HepG2 (cell line): ENCODE data around the gene TMEM39A. TPM values are rescaled to one million over a fixed set of nuclear protein-coding genes. Genes with fewer than 3 reads are reported as not detected.

ENCODE experiments used
- KLF6 ChIP-seq: IDR thresholded peaks from 2 replicates; pipeline ENCODE4 v1.8.0; 2016; ENCODE audit warnings: missing biosample characterization, missing genetic modification reagents
- MAFG ChIP-seq: sonication (generic); formaldehyde crosslinking; IDR thresholded peaks from 2 replicates; pipeline ENCODE4 v1.5.1; 2020; ENCODE audit warnings: mild to moderate bottlenecking, missing genetic modification reagents
- NR2F6 ChIP-seq, 2 experiments: IDR thresholded peaks; 2 replicates each; pipeline ENCODE4 v1.6.1; 2016; ENCODE audit warnings: antibody characterized with exemption in 1 of 2, mild to moderate bottlenecking in 1 of 2
- POGZ ChIP-seq: sonication (generic); formaldehyde crosslinking; IDR thresholded peaks from 2 replicates; pipeline ENCODE4 v1.4.0; 2020; ENCODE audit warnings: mild to moderate bottlenecking, missing genetic modification reagents
- RARG ChIP-seq: sonication (generic); formaldehyde crosslinking; IDR thresholded peaks from 2 replicates; pipeline ENCODE4 v1.4.0; 2020; ENCODE audit warnings: low read depth, mild to moderate bottlenecking, missing genetic modification reagents
- SYNCRIP ChIP-seq: fragments of 200-400 bp; formaldehyde crosslinking; IDR thresholded peaks from 2 replicates; pipeline ENCODE4 v1.6.1; 2018; ENCODE audit warnings: mild to moderate bottlenecking, low read depth, low read length; ENCODE audit not compliant: insufficient read depth
- TBX2 ChIP-seq: sonication (generic); formaldehyde crosslinking; IDR thresholded peaks from 2 replicates; pipeline ENCODE4 v1.5.0; 2020; ENCODE audit warnings: missing genetic modification reagents, mild to moderate bottlenecking, borderline replicate concordance
- U2AF1 ChIP-seq: fragments of 200-400 bp; formaldehyde crosslinking; optimal IDR thresholded peaks from 2 replicates; pipeline ENCODE3; 2017; ENCODE audit warnings: mild to moderate bottlenecking, low read depth, low read length
- U2AF2 ChIP-seq: fragments of 200-400 bp; formaldehyde crosslinking; IDR thresholded peaks from 2 replicates; pipeline ENCODE4 v1.6.1; 2017; ENCODE audit warnings: low read depth, mild to moderate bottlenecking, low read length
- XRCC5 ChIP-seq: fragments of 200-400 bp; formaldehyde crosslinking; optimal IDR thresholded peaks from 2 replicates; pipeline ENCODE3; 2017; ENCODE audit warnings: mild to moderate bottlenecking, low read length
- ZBTB44 ChIP-seq: sonication (generic); formaldehyde crosslinking; IDR thresholded peaks from 2 replicates; pipeline ENCODE4 v1.4.0; 2020; ENCODE audit warnings: missing genetic modification reagents
- ZNF12 ChIP-seq: sonication (generic); formaldehyde crosslinking; IDR thresholded peaks from 2 replicates; pipeline ENCODE4 v1.5.0; 2020; ENCODE audit warnings: missing genetic modification reagents
- ZNF20 ChIP-seq: sonication (generic); formaldehyde crosslinking; IDR thresholded peaks from 2 replicates; pipeline ENCODE4 v1.4.0; 2020; ENCODE audit warnings: mild to moderate bottlenecking, moderate library complexity, missing genetic modification reagents
- ZNF235 ChIP-seq: sonication (generic); formaldehyde crosslinking; IDR thresholded peaks from 2 replicates; pipeline ENCODE4 v1.8.1; 2023; ENCODE audit warnings: mild to moderate bottlenecking, missing genetic modification reagents, borderline replicate concordance
- ZNF383 ChIP-seq: sonication (generic); formaldehyde crosslinking; IDR thresholded peaks from 2 replicates; pipeline ENCODE4 v1.4.0; 2020; ENCODE audit warnings: missing genetic modification reagents, mild to moderate bottlenecking, borderline replicate concordance
- ZNF446 ChIP-seq: sonication (generic); formaldehyde crosslinking; IDR thresholded peaks from 2 replicates; pipeline ENCODE4 v1.5.0; 2020; ENCODE audit warnings: mild to moderate bottlenecking, missing genetic modification reagents
- ZNF614 ChIP-seq: IDR thresholded peaks from 2 replicates; pipeline ENCODE4 v1.6.1; 2018; ENCODE audit warnings: missing biosample characterization, missing genetic modification reagents, inconsistent platforms, borderline replicate concordance
- ZNF749 ChIP-seq: sonication (generic); formaldehyde crosslinking; IDR thresholded peaks from 2 replicates; pipeline ENCODE4 v1.8.0; 2022; ENCODE audit warnings: mild to moderate bottlenecking, missing genetic modification reagents, moderate library complexity, borderline replicate concordance
- polyA plus RNA-seq, 8 experiments: library from polyadenylated mRNA; depleted of rRNA in 3 of 8; stranded (reverse) in 7 of 8; unstranded in 1 of 8; fragments of >200 nt; fragmentation: Illumina TruSeq in 4 of 8; extraction: Trizol in 4 of 8; gene quantifications; 2 replicates each; pipeline versions ENCODE4 v1.2.1 to v1.2.3, GENCODE V29; 2011 to 2016; ENCODE audit warnings: low read depth in 4 of 8, missing spikeins in 1 of 8, mixed read lengths in 1 of 8; ENCODE audit not compliant: insufficient read depth in 1 of 8
- total RNA-seq, 5 experiments: library from RNA; depleted of rRNA; stranded (reverse); fragments of >200 nt; fragmentation: Illumina TruSeq; extraction: Trizol; gene quantifications; 2 replicates each; pipeline ENCODE4 v1.2.3, GENCODE V29; 2016; ENCODE audit warnings: low read depth in 1 of 5
- TF ChIP-seq, protein P1 (sequence below): sonication (generic); formaldehyde crosslinking; IDR thresholded peaks from 2 replicates; pipeline ENCODE4 v1.5.1; 2020; ENCODE audit warnings: mild to moderate bottlenecking, missing genetic modification reagents
- TF ChIP-seq, protein P2 (sequence below): IDR thresholded peaks from 2 replicates; pipeline ENCODE4 v1.6.1; 2018; ENCODE audit warnings: missing genetic modification reagents
- TF ChIP-seq, protein P3 (sequence below): sonication (generic); formaldehyde crosslinking; IDR thresholded peaks from 2 replicates; pipeline ENCODE4 v1.5.1; 2020; ENCODE audit warnings: missing genetic modification reagents, mild to moderate bottlenecking, borderline replicate concordance

TMEM39A gene
- total and polyA plus RNA-seq, 2 of the 13 experiments (the other 11 are each of a cell fraction or from before 2014, with no cell fraction given), result 55.8 to 64.9 TPM

GRCh38 chr3:119498186-119499011, 35.0 kb upstream of the TMEM39A start, which contains the start of gene TIMMDC1 (continued):
- TF ChIP-seq, protein P1, sequence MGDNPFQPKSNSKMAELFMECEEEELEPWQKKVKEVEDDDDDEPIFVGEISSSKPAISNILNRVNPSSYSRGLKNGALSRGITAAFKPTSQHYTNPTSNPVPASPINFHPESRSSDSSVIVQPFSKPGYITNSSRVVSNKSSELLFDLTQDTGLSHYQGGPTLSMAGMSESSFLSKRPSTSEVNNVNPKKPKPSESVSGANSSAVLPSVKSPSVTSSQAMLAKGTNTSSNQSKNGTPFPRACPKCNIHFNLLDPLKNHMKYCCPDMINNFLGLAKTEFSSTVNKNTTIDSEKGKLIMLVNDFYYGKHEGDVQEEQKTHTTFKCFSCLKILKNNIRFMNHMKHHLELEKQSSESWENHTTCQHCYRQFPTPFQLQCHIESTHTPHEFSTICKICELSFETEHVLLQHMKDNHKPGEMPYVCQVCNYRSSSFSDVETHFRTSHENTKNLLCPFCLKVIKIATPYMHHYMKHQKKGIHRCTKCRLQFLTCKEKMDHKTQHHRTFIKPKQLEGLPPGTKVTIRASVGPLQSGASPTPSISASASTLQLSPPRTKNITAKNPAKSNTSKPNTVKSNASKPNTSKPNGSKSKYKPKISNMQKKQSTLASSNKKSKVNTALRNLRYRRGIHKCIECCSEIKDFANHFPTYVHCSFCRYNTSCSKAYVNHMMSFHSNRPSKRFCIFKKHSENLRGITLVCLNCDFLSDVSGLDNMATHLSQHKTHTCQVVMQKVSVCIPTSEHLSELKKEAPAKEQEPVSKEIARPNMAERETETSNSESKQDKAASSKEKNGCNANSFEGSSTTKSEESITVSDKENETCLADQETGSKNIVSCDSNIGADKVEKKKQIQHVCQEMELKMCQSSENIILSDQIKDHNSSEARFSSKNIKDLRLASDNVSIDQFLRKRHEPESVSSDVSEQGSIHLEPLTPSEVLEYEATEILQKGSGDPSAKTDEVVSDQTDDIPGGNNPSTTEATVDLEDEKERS, result no peak; the same call in 1 of the 2 replicates
- peak; percentile 52; the same call in 1 of the 2 replicates for TF ChIP-seq ZNF20 (CRISPR knock-in tag)
- TF ChIP-seq ZNF749 (CRISPR knock-in tag), result peak; percentile 43; the same call in 1 of the 2 replicates
- TF ChIP-seq, protein P2, sequence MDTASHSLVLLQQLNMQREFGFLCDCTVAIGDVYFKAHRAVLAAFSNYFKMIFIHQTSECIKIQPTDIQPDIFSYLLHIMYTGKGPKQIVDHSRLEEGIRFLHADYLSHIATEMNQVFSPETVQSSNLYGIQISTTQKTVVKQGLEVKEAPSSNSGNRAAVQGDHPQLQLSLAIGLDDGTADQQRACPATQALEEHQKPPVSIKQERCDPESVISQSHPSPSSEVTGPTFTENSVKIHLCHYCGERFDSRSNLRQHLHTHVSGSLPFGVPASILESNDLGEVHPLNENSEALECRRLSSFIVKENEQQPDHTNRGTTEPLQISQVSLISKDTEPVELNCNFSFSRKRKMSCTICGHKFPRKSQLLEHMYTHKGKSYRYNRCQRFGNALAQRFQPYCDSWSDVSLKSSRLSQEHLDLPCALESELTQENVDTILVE (CRISPR knock-in tag), result peak; percentile 69; the same call in 1 of the 2 replicates
- TF ChIP-seq ZBTB44 (CRISPR knock-in tag), result no peak
- no peak for TF ChIP-seq U2AF2
- peak; percentile 76 for TF ChIP-seq XRCC5
- TF ChIP-seq KLF6 (CRISPR knock-in tag), result peak; percentile 69; the same call in 1 of the 2 replicates
- 0 out of 2 replicates have a peak, but pooled peaks have one; percentile 90 for TF ChIP-seq ZNF235 (CRISPR knock-in tag)
- peak; percentile 82 for TF ChIP-seq NR2F6 (IDR thresholded peaks at IDR 0.05)
- peak; percentile 83 for TF ChIP-seq NR2F6 (CRISPR knock-in tag; IDR thresholded peaks at IDR 0.05)
- TF ChIP-seq ZNF446 (CRISPR knock-in tag), result no peak
- peak; percentile 94 for TF ChIP-seq POGZ (CRISPR knock-in tag)
- TF ChIP-seq, protein P3, sequence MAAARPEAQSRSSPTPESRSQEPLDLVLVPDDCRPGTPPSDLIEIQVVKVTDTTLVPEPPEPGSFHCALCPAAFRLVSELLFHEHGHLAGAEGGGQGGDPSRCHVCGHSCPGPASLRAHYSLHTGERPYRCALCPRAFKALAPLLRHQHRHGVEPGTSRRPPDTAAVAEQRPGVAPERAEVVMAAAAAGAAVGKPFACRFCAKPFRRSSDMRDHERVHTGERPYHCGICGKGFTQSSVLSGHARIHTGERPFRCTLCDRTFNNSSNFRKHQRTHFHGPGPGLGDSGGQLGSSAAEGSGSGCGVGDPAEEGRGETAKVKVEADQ, result peak; percentile 62; the same call in 1 of the 2 replicates
- no peak for TF ChIP-seq ZNF12 (CRISPR knock-in tag)
- peak; percentile 85 for TF ChIP-seq TBX2 (CRISPR knock-in tag)
- TF ChIP-seq SYNCRIP, result no peak
- TF ChIP-seq MAFG (CRISPR knock-in tag), result no peak
- TF ChIP-seq U2AF1, result peak; percentile 23
- TF ChIP-seq ZNF614, result peak; percentile 59; the same call in 1 of the 2 replicates
- no peak; the same call in 1 of the 2 replicates for TF ChIP-seq ZNF383 (CRISPR knock-in tag)
- no peak for TF ChIP-seq RARG (CRISPR knock-in tag)
